ENCODE data around the gene SLC25A5.
"Not testable (repeated sequence)": the region's sequence is repeated elsewhere in the genome, so short reads cannot be mapped to it uniquely, and the experiment has no call there.

SLC25A5 gene

DNA sequence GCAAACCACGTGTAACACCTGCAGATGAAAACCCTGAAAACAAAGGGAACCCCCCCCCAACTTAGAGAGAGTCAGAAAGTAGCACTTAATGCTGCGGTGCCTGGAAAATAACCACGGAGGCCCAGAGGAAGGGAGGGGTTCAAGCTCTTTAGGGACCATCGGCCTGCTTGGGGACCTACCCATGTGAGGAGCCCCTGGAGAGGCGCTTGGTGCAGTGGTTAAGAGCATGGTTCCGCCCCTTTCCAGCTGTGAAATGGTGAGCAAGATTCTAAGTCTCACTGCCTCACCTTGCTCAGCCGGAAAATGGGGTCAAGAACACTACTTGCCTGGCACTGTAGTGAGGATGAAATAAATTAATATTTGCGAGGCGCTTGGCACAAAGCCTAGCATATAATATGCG, 13.8 kb downstream of the SLC25A5 start:
- Histone ChIP-seq H3K27ac (no peak overlapping the region), H3K4me3 (no peak overlapping the region)

DNA sequence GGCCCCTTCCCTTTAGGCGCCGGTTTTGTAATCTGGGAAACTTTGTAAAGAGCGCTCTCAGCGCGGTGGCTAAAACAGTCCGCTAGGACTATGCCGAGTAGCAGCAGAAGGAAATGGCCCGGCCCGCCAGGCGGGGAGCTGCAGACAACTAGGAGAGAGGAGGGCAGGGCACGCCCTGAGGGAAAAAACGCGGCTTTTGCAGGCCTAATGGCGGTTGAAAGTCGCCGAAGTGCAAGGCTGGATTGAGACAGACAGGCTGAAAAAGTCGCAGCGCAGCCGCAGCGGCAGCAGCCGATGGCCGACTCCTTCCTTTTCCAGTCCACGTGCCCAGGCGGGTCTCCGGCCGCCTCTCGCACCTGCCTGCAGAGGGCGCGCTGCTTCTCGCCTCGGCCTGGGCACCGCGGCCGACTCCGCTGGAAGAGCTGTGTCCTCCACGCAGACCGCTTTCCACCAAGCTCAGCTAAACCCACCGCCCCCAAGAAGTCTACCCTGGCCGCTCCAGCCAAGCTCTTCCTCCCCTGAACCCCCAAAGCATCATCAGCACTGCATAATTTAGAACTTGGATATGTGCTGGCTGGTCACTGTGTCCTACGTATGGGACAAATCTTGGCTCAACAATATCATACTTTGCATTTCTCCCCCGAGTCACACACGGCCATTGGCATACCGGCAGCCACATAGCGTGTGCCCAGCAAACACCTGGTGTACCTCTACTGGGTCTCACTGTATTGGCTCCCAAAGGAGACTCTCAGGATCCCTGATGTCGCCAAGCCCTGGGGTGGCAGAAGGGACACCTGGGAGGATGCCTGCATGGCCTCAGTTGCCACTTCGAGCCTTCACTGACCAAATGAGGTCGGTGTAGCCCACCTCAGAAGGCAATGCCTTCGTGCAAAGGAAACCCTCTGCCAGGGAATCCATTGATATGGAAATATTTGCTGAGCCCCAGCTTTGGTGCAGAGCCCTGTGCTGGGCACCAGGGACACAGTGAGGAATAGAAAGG, 14.5 kb downstream of the SLC25A5 start:
- Histone ChIP-seq H3K9me3 (ENCODE audit: low read depth, low read length) (no peaks in the 10 kb centered on the region), H3K4me3 (no peak overlapping the region), H3K9ac (ENCODE audit: insufficient read length) (no peak overlapping the region), H3K27ac (no peak overlapping the region), H3K36me3 (ENCODE audit: insufficient read depth, low read length) (no peaks in the 10 kb centered on the region)
- no peak for DNase-seq (ENCODE audit: low read depth, low spot score)
- TF ChIP-seq EZH2 (IDR thresholded peaks at IDR 0.05) (no peak), POLR2AphosphoS5 (IDR thresholded peaks at IDR 0.05; ENCODE audit: borderline replicate concordance, low read depth, low read length) (no peak; the same call in 1 of the 2 replicates), FOXP2 (optimal IDR thresholded peaks at IDR 0.05; ENCODE audit: control extremely low read depth, extremely low read length, insufficient read depth) (no peak)

More for the DNA sequence above, 13.8 kb downstream of the SLC25A5 start:
- DNase-seq (ENCODE audit: low read depth, low spot score): no peak
- no peak for TF ChIP-seq FOXP2 (optimal IDR thresholded peaks at IDR 0.05; ENCODE audit: control extremely low read depth, extremely low read length, insufficient read depth)
- TF ChIP-seq POLR2AphosphoS5 (IDR thresholded peaks at IDR 0.05; ENCODE audit: borderline replicate concordance, low read depth, low read length): no peak
- no peak for TF ChIP-seq EZH2 (IDR thresholded peaks at IDR 0.05)
- Histone ChIP-seq H3K36me3 (ENCODE audit: insufficient read depth, low read length) (no peaks in the 10 kb centered on the region), H3K9me3 (ENCODE audit: low read depth, low read length) (no peaks in the 10 kb centered on the region), H3K9ac (ENCODE audit: insufficient read length) (no peak overlapping the region)

- no peak for DNase-seq (ENCODE audit: low read depth, low spot score)
- no peak for TF ChIP-seq EZH2 (IDR thresholded peaks at IDR 0.05)
- no peak for TF ChIP-seq POLR2AphosphoS5 (IDR thresholded peaks at IDR 0.05; ENCODE audit: borderline replicate concordance, low read depth, low read length)
- no peak for TF ChIP-seq FOXP2 (optimal IDR thresholded peaks at IDR 0.05; ENCODE audit: control extremely low read depth, extremely low read length, insufficient read depth)
- no peaks in the 10 kb centered on the region for H3K9me3 ChIP-seq (ENCODE audit: low read depth, low read length)
- no peak overlapping the region for H3K27ac ChIP-seq
- H3K9ac ChIP-seq (ENCODE audit: insufficient read length): no peak overlapping the region
- no peak overlapping the region for H3K4me3 ChIP-seq
- no peaks in the 10 kb centered on the region for H3K36me3 ChIP-seq (ENCODE audit: insufficient read depth, low read length)
These were observed 18.5 kb downstream of the SLC25A5 start for GRCh38 chrX:119486745-119487144.

DNA sequence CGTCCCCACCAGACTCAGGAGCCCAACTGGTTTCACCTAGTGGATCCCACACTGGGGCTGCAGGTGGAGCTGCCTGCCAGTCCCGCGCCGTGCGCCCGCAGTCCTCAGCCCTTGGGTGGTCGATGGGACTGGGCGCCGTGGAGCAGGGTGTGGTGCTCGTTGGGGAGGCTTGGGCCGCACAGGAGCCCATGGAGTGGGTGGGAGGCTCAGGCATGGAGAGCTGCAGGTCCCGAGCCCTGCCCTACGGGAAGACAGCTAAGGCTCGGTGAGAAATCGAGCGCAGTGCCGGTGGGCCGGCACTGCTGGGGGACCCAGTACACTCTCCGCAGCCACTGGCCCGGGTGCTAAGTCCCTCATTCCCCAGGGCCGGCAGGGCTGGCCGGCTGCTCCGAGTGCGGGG, 19.5 kb downstream of the SLC25A5 start:
- H3K36me3 ChIP-seq (ENCODE audit: insufficient read depth, low read length); H3K9me3 ChIP-seq (ENCODE audit: low read depth, low read length); H3K27ac ChIP-seq; H3K4me3 ChIP-seq; DNase-seq (ENCODE audit: low read depth, low spot score); H3K9ac ChIP-seq (ENCODE audit: insufficient read length): not testable (repeated sequence)

- H3K36me3 ChIP-seq (ENCODE audit: insufficient read depth, low read length): no peaks in the 10 kb centered on the region
- no peak overlapping the region for H3K4me3 ChIP-seq
- no peak for DNase-seq (ENCODE audit: low read depth, low spot score)
- no peaks in the 10 kb centered on the region for H3K9me3 ChIP-seq (ENCODE audit: low read depth, low read length)
- TF ChIP-seq EZH2 (IDR thresholded peaks at IDR 0.05) (no peak), POLR2AphosphoS5 (IDR thresholded peaks at IDR 0.05; ENCODE audit: borderline replicate concordance, low read depth, low read length) (no peak), FOXP2 (optimal IDR thresholded peaks at IDR 0.05; ENCODE audit: control extremely low read depth, extremely low read length, insufficient read depth) (no peak)
- no peak overlapping the region for H3K27ac ChIP-seq
- no peak overlapping the region for H3K9ac ChIP-seq (ENCODE audit: insufficient read length)
These were observed 20.5 kb downstream of the SLC25A5 start for GRCh38 chrX:119488749-119489148.

DNA sequence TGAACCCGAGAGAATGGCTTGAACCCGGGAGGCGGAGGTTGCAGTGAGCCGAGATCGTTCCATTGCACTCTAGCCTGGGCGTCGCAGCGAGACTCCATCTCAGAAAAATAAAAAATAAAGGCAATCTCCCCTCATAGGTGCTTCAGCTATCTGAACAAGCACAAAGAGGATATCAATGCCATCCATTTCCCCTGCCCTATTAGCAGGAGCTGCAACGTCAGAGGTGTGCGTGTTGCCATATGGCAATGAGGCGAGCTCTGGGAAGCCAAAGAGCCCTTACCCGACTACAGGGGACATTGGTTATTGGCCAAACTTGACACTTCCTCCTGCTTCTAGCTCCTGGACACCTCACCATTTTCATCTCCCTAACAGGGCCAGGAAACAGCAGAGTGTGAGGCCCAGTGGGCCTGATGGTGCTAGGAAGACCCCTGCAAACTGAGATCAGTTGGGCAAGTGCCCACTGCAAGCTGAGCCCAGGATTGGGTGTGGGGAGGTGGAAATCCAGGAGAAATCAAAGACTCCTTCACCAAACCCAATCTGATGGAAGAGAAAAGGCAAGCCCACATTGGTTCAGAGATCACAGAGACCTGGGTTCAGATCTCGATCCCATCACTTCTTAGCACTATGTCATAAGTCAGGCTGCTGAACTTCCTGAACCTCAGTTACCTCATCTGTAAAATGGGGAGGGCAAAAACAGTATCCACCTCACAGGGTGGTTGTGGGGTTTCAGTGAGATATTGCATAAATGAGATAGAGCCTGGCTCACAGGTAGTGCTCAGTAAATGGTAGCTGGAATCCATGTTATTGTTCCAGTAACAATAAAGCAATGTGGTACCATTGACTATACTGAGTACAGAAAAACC, 21.2 kb downstream of the SLC25A5 start:
- Histone ChIP-seq H3K27ac (no peak overlapping the region), H3K36me3 (ENCODE audit: insufficient read depth, low read length) (no peaks in the 10 kb centered on the region), H3K9ac (ENCODE audit: insufficient read length) (no peak overlapping the region), H3K9me3 (ENCODE audit: low read depth, low read length) (no peaks in the 10 kb centered on the region), H3K4me3 (no peak overlapping the region)
- DNase-seq (ENCODE audit: low read depth, low spot score): no peak
- no peak for TF ChIP-seq EZH2 (IDR thresholded peaks at IDR 0.05)
- no peak for TF ChIP-seq FOXP2 (optimal IDR thresholded peaks at IDR 0.05; ENCODE audit: control extremely low read depth, extremely low read length, insufficient read depth)
- no peak for TF ChIP-seq POLR2AphosphoS5 (IDR thresholded peaks at IDR 0.05; ENCODE audit: borderline replicate concordance, low read depth, low read length)

GRCh38 chrX:119492463-119492862, 24.2 kb downstream of the SLC25A5 start:
- H3K36me3 ChIP-seq (ENCODE audit: insufficient read depth, low read length): no peaks in the 10 kb centered on the region
- no peaks in the 10 kb centered on the region for H3K9me3 ChIP-seq (ENCODE audit: low read depth, low read length)
- DNase-seq (ENCODE audit: low read depth, low spot score): no peak
- H3K4me3 ChIP-seq: no peak overlapping the region
- TF ChIP-seq FOXP2 (optimal IDR thresholded peaks at IDR 0.05; ENCODE audit: control extremely low read depth, extremely low read length, insufficient read depth): no peak
- TF ChIP-seq EZH2 (IDR thresholded peaks at IDR 0.05): no peak
- no peak for TF ChIP-seq POLR2AphosphoS5 (IDR thresholded peaks at IDR 0.05; ENCODE audit: borderline replicate concordance, low read depth, low read length)
- no peak overlapping the region for H3K27ac ChIP-seq
- no peak overlapping the region for H3K9ac ChIP-seq (ENCODE audit: insufficient read length)

DNA sequence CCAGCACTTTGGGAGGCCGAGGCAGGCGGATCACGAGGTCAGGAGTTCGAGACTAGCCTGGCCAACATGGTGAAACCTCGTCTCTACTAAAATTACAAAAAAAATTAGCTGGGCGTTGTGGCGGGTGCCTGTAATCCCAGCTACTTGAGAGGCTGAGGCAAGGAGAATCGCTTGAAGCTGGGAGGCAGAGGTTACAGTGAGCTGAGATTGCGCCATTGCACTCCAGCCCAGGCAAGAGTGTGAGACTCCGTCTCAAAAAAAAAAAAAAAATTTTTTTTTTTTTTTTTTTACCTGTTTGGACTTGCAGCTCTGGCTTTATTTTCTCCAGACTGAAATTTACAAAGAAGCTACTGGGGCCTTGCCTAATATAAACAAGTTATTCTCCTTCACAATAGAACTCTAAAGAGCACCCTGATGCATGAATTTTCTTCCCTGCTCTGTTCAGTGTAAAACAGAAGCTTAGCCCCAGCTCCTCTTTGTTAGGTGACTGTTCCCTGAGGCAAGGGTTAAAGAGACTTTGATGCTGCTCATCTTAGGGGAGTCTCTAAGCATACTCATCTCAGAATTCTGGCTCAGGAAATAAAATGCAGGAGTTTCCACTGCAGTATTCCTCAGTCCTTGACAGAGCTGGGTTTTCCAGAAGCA, 25.7 kb downstream of the SLC25A5 start:
- H3K4me3 ChIP-seq; H3K27ac ChIP-seq; H3K9ac ChIP-seq (ENCODE audit: insufficient read length); H3K36me3 ChIP-seq (ENCODE audit: insufficient read depth, low read length); H3K9me3 ChIP-seq (ENCODE audit: low read depth, low read length); DNase-seq (ENCODE audit: low read depth, low spot score): not testable (repeated sequence)

Data from SK-N-MC (cell line).